Measurements from ENCODE around the gene MTMR6.

The MTMR6 gene

DNA sequence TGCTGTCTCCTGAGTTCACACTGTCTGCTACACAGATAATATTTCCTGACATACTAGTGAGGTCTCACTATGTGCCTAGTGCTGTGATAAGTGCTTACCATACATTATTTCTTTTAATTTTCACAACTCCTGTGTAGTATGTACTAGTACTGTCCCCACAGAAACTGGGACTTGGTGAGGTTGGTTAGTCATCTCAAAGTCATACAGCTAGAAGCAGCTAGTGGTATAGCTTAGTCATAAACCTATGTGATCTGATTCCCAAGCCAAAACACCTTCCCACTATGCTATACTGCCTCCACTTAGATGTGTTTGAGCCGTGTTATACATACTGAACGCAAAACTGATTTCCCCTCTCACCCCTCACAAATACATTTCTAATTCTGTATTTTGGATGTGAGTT is 10.5 kb downstream of the MTMR6 start:
- DNase-seq (ENCODE audit: low read depth): no peak

DNA sequence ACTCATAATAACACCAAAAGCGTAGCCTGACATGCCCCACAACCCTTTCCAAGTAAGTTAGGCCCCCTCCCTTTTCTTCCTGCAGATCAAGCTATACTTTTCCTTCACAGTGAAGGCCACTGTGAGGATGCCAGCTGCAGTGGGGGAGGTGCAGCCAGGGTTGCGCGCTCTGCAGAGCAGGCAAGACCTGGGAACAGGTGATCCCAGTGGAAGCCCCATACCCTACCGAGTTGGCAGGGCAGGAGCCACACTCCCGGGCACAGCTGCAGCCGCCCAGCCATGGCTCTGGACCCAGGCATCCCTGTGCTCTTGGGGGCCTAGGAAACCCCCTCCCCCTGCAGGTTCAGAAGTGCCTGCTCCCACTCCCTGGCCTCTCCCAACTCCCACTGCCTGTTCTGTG is 18.7 kb downstream of the MTMR6 start:
- no peak for DNase-seq (ENCODE audit: low read depth)

DNA sequence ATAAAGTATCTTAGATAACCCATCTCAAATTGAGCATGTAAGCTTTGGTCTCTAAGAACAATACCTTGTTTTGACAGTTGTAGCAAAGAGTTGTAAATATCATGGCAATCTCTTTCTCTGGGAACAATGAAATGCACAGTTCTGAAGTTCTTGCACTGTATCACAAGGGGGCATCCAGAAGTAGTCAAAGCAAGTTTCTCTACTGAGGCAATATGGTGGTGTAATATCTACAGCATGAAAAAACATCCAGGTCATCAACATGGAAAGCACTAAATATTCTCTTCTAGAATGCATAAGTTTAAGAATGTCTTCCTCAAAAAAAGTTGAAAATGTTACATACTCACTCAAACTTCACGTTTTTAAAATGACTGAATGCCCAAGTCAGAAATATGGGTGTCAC is 19.6 kb downstream of the MTMR6 start:
- no peak for DNase-seq (ENCODE audit: low read depth)

GRCh38 chr13:25266706-25267105 is 20.6 kb downstream of the MTMR6 start:
- DNase-seq (ENCODE audit: low read depth): no peak

DNA sequence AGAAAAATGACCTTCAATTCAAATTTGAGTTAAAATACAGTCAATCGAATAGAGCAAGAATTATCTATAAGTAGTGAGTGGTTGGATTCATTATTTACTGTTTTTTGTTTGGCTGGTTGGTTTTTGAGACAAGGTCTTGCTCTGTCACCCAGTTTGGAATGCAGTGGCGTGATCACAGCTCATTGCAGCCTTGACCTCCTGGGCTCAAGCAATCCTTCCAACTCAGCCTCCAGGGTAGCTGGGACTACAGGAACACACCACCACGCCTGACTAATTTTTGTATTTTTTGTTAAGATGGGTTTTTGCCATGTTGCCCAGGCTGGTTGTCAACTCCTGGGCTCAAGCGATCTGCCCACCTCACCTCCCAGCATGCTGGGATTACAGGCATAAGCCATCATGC is 25.0 kb downstream of the MTMR6 start:
- no peak for DNase-seq (ENCODE audit: low read depth)

GRCh38 chr13:25253702-25254101 is 33.6 kb downstream of the MTMR6 start:
- no peak for DNase-seq (ENCODE audit: low read depth)

GRCh38 chr13:25252752-25253151 is 34.5 kb downstream of the MTMR6 start:
- DNase-seq (ENCODE audit: low read depth): no peak

DNA sequence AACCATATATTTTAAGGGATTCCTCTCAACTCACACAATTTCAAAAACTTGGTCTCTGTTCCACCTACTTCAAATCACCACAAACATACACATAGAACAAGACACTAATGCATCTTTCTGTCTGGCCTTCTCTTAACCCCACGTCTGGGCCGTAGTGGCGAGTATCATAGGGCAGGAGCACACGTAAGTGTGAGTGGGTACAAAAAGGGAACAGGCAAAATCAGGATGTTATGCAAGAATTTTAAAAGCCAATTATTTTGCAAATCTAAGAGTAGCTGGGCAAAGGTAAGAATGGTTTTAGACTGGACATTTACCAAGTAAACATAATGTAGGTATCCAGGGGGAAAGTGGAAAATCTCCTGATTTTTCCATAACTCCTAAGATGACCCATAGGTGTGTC is 35.1 kb downstream of the MTMR6 start:
- no peak for DNase-seq (ENCODE audit: low read depth)

GRCh38 chr13:25249001-25249543 is 38.2 kb downstream of the MTMR6 start:
- no peak for DNase-seq (ENCODE audit: low read depth)

DNA sequence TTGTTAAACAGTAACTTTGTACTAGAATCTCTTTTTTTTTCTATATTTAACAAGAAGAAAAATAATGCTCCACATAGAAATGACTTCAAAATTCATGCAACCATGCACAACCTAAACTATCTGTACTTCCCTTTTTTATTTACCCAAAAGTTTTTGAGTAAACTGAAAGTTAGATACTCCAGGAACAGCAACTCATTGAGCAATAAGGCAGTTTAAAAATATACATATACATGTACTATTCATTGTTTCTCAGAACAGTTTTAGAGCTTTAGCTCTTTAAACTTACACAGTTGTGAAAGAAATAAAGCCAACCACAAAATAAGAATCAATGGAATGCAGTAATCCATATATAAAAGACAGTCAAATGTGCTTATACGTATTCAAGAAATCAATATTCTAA is 39.2 kb downstream of the MTMR6 start:
- no peak for DNase-seq (ENCODE audit: low read depth)

DNA sequence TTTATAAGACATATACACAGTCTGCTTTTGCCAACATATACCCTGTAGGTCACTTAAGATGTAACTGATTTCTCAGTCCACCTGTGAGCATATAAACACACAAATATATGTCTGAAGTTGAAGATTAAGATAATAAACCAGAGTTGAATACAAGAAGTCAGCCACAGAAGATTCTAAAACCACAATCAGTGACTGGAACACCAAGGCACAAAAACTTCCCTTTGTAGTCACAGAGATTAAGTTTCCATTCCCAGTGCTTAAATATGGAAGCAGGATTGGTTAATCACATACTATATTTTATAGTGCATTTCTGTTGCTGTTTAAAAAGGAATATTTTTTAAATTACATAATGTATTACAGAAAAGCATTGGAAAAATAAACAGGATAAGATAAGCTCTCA is 39.9 kb downstream of the MTMR6 start:
- DNase-seq (ENCODE audit: low read depth): no peak

DNA sequence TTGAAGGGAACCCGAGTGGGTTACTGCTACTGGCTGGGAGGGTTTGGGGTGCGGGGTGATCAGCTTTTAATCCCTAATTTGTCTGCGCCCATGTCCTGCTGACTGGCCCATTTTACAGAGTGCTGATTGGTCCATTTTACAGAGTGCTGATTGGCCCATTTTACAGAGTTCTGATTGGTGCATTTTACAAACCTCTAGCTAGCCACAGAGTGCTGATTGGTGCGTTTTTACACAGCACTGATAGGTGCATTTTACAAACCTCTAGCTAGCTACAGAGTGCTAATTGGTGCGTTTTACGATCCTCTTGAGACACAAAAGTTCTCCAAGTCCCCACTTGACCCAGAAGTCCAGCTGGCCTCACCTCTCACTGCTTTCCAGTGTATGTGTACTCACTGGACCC is 43.2 kb downstream of the MTMR6 start:
- DNase-seq (ENCODE audit: low read depth): no peak

- no peak for DNase-seq (ENCODE audit: low read depth)
These were observed 44.3 kb downstream of the MTMR6 start for GRCh38 chr13:25242956-25243355.

GRCh38 chr13:25241007-25241406 is 46.3 kb downstream of the MTMR6 start:
- DNase-seq (ENCODE audit: low read depth): no peak

- DNase-seq (ENCODE audit: low read depth): no peak
These were observed 50.2 kb downstream of the MTMR6 start for GRCh38 chr13:25237083-25237482.

DNA sequence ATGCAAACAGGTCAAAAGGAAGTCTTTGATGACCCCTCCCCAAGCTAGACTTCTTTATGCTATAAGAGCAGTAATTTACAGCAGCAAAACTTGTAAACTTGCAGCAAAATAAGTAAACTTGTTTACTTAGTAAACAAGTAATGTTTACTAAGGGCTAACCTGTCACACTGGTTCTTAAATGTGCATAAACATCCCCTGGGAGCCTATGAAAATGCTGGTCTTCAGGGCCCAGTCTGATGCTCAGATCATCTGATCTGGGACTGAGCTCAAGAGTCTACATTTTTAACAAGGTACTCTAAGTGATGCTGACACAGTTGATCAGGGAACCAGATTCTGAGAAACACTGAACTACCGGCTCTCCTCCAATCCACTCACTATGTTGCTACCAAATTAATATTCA is 53.4 kb downstream of the MTMR6 start:
- DNase-seq (ENCODE audit: low read depth): no peak

DNA sequence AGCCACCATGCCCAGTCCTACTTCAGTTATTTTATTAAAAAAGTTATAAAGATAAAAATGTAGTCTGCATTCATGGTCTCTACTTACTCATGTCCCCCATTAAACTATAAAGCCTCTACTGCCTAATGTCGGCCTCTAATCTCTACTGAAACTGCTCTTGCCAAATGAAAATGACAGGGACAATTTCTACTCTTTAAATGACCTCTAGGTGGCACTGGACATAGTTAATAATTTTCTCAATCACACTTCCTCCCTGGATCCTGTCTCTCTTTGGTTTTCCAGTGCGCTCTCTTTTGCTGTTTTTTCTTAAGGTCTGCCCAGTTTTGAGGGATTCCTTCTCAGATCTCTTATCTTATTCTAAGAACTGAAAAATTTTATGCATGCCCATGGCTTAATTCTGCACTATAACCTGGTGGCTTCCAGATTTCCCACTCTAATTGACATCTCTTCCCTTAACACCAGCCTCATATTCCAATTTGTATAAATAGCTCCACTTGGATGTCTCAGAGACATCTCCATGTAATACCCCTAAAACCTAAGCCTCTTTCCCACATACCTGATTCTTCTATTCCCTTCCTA is 54.3 kb downstream of the MTMR6 start:
- no peak for DNase-seq (ENCODE audit: low read depth)

DNA sequence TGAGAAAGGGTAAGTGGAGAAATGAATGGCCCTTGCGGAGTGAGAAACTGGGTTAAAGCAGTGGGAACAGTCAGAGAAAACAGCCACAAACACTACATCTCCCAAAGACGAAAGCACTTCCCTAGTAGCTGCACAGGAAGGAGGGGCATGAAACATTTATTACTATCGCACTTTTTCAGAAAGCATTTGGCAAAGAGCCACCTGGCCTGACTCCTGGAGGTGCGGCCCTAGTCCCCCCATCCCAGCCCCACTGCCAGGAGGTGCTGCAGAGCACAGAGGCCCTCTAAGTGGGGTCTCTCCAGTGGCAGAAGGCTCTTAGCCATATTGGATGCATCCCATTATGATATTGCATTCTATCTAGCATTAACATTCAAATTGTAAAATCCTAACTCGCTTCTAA is 55.8 kb downstream of the MTMR6 start:
- DNase-seq (ENCODE audit: low read depth): no peak

DNA sequence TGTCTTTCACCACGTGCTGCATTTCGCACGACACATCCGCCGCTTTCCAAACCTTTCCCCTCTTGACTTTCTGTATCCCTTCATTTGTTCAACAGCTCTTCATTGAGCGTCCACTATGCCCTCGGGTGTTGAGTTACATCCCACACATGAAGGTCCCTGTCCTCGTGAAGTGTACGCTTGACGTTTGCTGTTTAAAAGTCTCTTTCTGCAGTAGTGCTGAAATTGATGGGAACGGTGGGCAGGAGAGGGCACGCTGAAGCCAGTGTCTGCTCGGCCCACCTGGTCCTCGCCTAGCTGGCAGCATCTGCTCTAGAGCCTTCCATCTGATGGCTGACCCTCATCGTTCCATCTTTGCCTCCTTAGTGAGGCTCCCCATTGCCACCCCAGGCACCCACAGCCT is 59.6 kb downstream of the MTMR6 start:
- no peak for DNase-seq (ENCODE audit: low read depth)

GRCh38 chr13:25225970-25226369 is 61.3 kb downstream of the MTMR6 start:
- no peak for DNase-seq (ENCODE audit: low read depth)

DNA sequence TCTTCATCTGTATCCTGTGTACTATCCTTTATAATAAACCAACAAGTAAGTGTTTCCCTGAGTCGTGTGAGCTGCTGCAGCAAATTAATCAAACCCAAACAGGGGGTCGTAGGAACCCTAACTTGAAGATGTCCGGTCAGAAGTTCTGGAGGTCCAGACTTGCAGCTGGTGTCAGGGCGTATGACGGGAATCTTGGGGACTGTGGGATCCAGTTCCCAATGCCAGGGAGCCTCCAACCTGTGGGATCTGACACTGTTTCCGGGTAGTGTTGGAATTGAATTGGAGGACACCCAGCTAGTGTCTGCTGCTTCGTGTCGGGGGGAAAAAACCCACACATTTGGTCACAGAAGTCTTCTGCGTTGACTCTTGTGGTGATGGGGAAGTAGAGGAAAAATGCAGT is 63.1 kb downstream of the MTMR6 start:
- DNase-seq (ENCODE audit: low read depth): no peak

DNA sequence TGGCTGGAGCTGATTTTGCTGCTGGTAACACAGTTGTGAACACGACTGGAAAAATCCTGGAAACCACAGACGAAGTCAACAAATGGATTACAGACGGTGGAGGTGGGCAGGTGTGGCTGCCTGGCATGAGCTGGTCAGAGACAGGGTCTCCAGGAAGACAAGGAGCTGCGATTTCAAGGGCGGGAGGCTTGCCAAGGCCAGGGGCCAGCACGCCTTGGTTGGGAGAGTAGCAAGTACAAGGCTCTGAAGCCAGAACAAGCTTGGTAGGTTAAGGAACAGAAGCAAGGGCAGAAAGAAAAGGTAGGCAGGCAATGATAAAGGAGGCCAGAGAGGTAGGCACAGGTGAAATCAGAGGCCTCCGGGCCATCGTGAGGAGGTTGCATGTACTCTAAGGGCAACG is 64.5 kb downstream of the MTMR6 start:
- DNase-seq (ENCODE audit: low read depth): no peak

GRCh38 chr13:25218019-25218418 is 69.3 kb downstream of the MTMR6 start:
- DNase-seq (ENCODE audit: low read depth): no peak

DNA sequence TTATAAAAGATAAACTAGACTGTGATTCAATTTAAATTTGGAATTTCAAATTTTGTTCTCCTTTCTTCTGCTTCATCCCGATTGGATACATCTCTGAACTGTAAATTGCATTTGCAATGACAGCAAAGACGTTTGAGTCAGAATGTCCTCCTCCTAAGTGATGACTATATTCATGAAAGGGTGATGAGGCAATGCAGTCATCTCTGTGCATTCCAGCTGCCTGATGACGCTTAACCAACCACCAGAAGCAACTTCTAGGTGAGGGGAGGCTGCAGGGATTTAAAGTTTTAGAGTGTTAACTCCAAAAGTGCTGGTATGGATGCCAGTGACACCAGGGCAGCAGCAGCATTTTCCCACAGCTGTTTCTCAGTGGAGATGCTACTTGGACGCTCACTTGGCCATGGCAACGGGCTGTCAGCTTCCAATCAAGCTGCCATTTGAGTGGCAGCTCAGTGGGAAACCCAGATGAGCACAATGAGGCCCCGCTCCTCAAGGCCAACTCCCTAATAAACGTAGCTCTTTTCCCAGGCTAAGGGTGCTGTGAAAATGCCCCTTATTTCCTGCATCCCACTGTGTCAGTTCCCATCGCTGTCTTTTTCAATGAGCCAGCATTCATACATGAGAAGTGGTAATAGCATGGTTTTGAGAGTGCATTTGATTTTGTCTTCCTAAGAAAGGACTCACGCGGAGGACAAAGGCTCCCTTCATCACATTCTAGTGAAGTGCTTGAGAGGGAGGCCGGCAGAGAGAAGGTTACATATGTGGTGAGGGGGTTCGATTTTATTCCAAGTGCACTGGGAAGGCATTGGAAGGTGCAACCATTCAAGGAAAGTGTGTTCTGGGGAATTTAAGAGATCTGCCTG is 70.0 kb downstream of the MTMR6 start:
- no peak for DNase-seq (ENCODE audit: low read depth)

Measured in activated gamma-delta T cell treated with anti-CD3 and anti-CD28 coated beads, Interleukin-2, amount 50 U/mL, for 16 hours (primary cell).